GM18511 (cell line): Measurements from ENCODE around the gene PSME4.

Experiments
- ATAC-seq: cut with Tn5 transposase; IDR thresholded peaks from one replicate; pipeline ENCODE4 v1.9.1; 2021; ENCODE audit warnings: mild to moderate bottlenecking, moderate library complexity; ENCODE audit not compliant: unreplicated experiment

Gene PSME4

DNA sequence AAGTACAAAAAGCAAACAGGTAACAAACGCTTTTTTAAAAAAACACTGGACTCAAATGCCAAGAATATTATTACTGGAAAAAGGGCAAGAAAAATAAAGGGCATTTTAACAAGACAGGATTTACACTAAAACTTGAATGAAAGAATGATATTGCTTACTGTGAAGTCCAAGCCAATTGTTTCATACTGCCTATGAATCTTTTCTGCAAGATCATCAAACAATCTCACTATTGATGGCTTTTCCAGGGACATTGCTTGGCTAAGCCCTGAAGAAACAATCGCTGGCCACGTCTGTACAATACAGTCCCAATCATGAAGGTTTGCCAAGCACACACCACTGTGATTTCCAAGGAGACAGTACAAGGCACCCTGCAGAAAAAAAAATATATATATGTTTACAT is 69.6 kb downstream of the PSME4 start:
- no peak for ATAC-seq

DNA sequence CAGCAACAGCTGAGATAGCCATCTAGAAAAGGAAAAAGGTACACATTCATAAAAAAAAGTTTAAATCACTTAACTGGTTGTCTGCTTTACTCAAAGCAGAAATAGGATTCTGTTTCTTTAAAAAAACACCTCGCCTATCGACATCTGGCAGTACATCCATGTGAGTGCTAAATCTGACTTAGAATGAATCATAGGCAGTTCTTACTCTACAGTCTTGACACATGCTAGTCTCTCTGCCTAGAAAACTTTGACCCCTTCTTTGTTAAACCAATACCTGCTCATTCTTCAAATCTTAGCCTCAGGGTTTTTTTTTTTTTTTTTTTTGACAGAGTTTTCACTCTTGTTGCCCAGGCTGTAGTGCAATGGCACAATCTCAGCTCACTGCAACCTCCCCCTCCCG is 73.9 kb downstream of the PSME4 start:
- no peak for ATAC-seq

GRCh38 chr2:53886406-53887280 is 84.2 kb downstream of the PSME4 start:
- no peak for ATAC-seq

DNA sequence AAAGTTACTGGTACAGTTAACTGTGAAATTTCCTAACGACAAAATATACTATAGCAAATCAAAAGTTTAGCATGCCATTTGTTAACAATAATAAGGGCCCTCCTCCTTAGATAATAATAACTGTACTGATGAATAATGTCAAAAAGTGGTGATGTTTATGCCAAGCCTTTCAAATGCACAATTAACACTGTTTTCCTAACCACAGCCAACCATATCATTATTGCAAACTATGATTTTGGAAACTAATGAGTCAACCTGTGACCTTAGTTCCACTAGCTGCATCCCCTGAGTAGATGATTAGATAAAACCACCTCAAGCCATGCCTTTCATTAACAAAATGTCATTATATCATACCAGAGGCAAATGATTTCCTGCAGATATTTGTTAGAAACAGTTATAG is 85.9 kb downstream of the PSME4 start:
- no peak for ATAC-seq

- ATAC-seq = no peak
These were observed 88.8 kb downstream of the PSME4 start for GRCh38 chr2:53881986-53882385.

- ATAC-seq = no peak
These were observed 89.4 kb downstream of the PSME4 start for GRCh38 chr2:53881360-53881759.

GRCh38 chr2:53880756-53881155 is 90.0 kb downstream of the PSME4 start:
- ATAC-seq = no peak

DNA sequence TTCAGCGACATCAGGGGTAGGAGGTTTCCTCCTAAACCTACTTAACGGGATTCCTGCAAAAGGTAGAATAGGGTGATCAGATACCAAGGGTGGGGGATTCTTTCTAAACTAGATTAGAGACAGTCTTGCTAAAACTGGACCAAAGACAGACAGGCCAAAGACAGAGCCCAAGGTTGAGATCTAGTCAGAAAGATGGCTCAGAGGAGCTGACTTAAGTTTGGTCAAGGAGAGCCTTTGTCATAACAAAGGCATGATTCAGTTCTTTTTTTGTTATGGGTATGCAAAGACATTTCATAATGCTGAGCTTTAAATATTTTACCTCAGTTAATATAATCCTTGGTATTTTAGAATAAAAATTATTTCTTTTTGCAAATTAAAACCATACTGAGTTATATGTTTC is 93.2 kb downstream of the PSME4 start:
- ATAC-seq = no peak

- no peak for ATAC-seq
These were observed 93.7 kb downstream of the PSME4 start for GRCh38 chr2:53877112-53877511.

DNA sequence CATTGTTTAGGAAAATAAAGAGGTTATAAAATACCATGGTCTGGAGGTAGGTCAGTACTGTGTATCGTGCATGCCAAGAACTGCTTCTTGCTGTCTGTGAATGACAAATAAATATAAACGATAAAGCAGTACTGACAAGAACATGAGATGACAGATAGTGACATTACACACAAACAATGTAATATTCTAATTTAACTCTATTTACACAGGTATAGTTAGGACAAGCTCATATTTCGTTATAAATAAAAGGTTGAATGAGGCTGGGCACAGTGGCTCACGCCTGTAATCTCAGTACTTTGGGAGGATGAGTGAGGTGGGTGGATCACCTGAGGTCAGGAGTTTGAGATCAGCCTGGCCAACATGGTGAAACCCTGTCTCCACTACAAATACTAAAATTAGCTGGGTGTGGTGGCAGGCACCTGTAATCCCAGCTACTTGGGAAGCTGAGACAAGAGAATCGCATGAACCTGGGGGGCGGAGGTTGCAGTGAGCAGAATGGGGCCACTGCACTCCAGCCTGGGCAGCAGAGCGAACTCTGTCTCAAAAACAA is 96.3 kb downstream of the PSME4 start:
- no peak for ATAC-seq

- ATAC-seq = no peak
These were observed 103.0 kb downstream of the PSME4 start for GRCh38 chr2:53867773-53868172.

DNA sequence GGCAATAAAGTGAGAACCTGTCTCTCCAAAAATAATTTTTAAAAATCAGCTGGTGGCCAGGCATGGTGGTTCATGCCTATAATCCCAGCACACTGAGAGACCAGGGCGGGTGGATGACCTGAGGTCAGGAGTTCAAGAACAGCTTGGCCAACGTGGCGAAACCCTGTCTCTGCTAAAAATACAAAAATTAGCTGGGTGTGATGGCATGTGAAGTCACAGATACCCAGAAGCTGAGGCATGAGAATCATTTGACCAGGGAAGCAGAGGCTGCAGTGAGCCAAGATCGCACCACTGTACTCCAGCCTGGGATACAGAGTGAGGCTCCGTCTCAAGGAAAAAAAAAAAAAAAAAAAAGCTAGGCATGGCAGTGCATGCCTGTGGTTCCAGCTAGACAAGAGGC is 103.6 kb downstream of the PSME4 start:
- no peak for ATAC-seq

DNA sequence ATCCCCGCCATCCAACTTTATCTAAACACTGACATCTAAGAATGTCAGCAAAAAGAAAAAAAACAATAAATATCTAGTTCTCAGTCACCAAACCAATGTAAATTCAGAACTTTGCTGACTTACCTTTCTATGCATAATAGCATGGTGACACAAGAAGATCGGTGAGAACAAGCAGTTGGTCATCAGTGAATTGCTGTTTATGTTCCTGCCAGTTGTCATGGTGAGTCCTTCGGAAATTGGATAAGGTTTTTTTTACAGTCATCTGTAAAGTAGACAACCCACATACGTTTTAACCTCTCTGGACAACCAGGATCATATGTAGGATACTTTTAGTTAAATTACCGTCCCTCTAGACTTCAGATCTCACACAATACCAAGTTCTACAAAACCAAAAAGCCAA is 104.8 kb downstream of the PSME4 start:
- no peak for ATAC-seq

DNA sequence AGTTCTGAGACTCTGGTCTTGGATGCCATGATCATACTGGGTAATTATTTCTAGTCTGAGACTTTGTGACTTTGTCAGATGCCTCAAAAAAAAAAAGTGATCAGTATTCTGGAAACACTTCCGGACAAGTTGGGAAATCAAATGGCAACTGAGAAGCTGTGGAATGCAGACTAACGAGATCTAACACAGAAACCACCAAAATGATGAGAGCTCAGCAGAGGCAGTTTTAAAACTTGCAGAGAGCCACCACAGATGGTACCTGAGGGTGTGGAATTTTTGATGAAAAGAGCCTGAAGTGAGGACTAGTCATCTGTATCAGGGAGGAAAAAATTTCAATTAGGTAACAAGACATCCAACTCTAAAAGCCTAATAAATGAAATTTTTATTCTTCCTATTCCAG is 105.5 kb downstream of the PSME4 start:
- no peak for ATAC-seq

DNA sequence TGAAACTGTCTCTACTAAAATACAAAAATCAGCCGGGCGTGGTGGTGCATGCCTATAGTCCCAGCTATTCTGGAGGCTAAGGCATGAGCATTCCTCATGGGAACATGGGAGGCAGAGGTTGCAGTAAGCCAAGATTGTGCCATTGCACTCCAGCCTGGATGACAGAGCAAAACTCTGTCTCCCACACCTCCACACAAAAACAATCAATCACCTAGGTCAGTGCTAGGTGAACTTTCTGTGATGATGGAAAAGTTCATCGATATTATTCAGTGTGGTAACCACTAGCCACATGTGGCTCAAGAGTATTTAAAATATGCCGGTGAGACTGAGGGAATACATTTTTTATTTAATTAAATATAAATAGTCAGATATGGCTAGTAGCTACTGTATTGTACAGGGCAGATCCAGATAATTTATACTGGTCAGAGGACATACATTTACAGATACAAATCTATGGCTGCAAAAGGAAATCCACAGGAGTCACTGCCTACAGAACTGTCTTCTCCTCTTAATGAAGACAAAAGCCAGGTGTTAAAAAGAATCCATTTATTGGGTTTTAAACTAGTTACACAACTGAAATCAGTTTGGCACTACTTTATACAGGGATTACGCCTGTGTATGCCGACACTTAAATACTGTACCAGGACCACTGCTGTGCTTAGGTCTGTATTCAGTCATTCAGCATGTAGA is 107.1 kb downstream of the PSME4 start:
- no peak for ATAC-seq

DNA sequence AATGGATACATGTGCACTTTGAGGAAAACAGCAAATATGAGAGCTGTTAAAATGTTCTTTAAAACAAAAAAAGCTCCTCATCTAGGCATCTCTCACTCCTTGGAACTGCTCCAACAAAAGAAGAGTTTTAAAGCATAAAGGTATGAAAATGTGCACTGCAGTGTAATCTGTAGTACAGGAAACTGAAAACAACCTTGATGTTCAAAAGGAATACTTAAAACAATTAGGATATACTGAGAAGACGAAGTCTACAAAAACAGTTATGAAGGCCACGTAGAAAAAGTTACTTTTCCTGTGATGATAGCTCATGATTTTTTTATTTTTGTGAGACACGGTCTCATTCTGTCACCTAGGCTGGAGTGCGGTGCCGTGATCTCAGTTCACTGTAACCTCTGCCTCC is 109.0 kb downstream of the PSME4 start:
- no peak for ATAC-seq

DNA sequence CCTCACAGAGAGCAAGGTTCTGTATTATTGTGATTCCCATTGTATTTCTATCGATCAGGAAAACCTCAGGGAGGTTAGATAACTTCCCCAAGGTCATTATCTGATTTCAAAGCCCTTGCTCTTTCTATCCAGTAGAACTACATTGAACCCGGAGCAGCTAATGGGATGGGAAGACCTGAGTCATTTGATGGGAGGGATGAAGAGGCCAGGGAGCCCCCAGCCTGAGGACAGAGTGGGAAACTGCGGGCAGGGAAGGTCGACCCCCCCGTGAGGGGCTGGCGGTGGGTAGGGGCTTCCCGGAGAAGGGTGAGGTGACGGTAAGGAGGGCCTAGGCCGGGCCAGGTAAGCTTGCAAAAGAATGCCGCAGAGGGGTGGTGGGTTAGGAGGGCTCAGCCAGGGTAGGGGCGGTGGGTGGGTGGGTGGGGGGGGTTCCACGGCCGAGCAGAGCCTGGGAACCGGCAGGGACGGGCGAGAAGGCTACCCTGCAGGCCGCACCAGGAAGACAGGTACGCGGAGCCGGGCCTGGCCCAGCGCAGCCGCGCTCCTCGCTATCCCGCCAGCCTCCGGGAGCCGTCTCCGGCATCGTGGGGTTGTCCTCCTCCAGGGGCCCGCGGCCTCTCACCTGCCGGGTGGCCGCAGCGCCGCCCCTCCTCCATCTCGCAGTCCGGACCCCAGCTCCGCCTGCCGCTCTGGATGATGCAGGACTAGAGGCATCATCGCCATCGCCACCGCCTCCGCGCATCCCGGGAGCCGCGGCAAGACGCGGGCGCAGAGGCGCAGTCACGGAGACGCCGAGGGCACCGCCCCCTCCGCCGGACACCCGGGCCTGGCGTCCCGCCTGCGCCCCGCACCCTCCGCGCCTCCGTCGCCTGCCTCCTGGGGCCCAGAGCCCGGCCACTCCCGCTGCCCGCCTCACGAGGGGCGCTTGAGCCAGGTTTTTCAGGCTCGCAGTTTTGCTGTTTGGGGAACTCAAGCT is 111.3 kb downstream of the PSME4 start, which contains the start of gene GPR75:
TSS of gene GPR75 (minus strand) at position 762 of the 976 bp plus-strand sequence. CDS start 5,211 bp downstream, outside the sequence.
- no peak for ATAC-seq

DNA sequence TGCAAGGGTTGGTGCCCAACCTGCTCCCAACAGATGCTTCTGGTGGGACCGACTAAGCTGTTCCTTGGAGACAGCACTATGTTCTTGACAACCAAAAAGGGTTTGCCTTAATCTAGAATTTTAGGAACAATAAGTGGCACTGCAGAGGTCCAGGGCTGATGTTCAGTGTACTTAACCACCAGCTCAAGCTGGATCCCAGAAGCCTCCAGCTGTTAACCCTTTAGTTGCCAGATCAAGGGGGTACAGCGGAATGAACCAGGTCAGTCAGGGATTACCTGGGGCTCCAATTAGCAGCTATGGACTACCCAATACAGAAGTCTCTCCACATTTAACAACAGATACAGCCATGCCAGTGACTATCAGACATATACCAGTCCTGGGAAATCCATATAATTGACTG is 114.5 kb downstream of the PSME4 start:
- no peak for ATAC-seq

- no peak for ATAC-seq
These were observed 116.1 kb downstream of the PSME4 start for GRCh38 chr2:53854678-53855077.

DNA sequence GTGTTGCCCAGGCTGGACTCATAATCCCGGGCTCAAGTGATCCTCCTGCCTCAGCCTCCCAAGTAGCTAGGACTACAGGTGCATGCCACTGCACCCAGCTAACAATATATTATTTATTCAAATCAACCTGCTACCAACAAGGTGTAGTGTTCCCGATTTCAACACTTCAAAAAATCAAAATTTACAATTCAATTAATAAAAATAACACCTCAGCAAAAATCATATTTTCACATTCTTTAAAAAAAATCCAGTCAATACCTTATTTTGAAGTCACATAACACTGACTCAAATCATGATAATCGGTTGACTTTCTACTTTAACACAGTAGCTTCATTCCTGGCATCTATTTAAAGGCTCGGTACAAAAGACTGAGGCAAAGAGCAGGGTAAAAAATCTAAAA is 118.3 kb downstream of the PSME4 start:
- ATAC-seq = no peak
